ENCODE measurements around the gene EID2.

The EID2 gene

DNA sequence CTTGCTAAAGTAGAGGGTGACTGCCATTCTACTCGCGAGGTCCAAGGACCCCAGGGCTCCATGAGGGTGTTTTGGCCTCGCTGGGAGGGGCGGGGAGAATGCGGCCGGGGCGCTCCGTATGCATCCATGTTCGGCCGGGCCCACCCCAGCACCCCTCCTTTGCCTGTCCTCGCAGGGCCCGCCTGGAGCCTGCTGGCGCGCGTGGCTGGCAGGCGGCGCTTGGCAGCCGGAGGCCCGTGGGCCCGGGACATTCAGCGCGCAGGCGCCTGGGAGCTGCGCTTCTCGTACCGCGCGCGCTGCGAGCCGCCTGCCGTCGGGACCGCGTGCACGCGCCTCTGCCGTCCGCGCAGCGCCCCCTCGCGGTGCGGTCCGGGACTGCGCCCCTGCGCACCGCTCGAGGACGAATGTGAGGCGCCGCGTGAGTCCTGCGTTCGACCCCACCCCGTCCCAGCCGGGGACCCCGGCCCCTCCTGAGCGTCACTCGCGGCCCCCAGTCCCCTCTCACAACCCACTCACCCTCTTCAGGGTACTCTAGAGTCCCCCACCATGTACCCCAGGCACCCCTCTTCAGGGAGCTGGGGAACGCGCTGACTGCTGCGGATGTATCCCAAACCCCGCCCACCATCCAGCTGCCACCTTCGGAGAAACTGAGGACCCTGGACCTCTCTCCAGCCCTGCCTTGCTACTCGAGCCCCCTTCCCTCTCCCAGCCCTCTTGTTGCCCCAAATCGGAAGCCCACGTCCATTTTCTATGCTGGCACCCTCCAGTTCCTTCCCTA lies 37.1 kb downstream of the EID2 start:
- FAIRE-seq (no peak), DNase-seq (ENCODE audit: insufficient read length, low spot score) (peak; percentile 97)
- TF ChIP-seq POLR2A (IDR thresholded peaks at IDR 0.05; ENCODE audit: low read depth, low read length): no peak

DNA sequence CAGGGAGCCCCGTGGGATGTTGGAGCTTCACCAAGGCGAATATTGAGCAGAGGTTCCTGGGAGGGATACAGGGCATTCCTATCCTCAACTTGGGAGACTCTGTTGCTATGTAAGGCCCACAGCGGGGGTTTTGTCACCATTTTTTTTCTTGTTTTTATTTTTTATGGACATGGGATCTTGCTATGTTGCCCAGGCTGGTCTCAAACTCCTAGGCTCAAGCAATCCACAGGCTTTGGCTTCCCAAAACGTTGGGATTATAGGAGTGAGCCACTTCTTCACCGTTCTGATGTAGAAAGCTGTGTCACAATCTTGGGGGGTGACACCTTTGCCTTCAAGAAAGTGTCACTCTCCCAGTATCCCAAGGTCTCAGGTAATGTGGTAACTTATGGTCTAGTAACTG lies 38.6 kb downstream of the EID2 start:
- FAIRE-seq: no peak
- TF ChIP-seq POLR2A (IDR thresholded peaks at IDR 0.05; ENCODE audit: low read depth, low read length): no peak

DNA sequence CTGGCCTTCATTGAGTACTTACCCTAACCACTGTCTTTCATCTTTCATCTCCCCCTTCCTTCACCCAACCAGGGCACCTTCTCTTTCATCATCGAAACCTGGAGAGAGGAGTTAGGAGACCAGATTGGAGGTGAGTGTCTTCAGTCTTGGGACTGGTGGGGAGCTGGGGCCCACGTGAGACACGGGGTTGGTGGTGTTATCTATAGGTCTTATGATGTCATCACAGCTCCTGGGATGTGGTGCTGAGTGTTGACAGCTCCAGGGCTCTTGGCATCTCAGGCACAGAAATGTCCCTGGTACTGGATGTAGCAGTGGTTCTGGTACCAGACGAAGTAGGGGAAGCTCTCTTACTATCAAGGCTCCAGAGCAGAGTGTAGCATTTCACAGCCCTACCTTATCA lies 39.4 kb downstream of the EID2 start:
- no peak for DNase-seq (ENCODE audit: insufficient read length, low spot score)
- FAIRE-seq: no peak
- TF ChIP-seq POLR2A (IDR thresholded peaks at IDR 0.05; ENCODE audit: low read depth, low read length): no peak

More for the DNA sequence above, 38.6 kb downstream of the EID2 start:
- DNase-seq (ENCODE audit: insufficient read length, low spot score): no peak

DNA sequence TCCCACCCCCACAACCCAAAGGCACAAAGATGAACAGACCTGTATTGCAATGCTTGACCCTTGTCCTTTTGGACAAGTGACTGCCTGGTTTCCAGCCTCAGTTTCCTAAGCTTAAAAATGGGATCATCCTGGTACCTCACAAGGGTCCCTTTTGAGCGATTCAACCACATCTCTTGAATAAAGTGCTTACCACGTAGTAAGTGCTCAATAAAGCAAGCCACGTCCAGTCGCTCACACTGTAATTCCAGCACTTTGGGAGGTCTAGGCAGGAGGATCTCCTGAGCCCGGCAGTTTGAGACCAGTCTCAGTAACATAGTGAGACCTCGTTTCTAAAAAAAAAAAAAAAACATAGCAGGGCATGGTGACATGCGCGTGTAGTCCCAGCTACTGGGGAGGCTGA lies 40.0 kb downstream of the EID2 start:
- FAIRE-seq (no peak), DNase-seq (ENCODE audit: insufficient read length, low spot score) (no peak)
- TF ChIP-seq POLR2A (IDR thresholded peaks at IDR 0.05; ENCODE audit: low read depth, low read length): no peak

DNA sequence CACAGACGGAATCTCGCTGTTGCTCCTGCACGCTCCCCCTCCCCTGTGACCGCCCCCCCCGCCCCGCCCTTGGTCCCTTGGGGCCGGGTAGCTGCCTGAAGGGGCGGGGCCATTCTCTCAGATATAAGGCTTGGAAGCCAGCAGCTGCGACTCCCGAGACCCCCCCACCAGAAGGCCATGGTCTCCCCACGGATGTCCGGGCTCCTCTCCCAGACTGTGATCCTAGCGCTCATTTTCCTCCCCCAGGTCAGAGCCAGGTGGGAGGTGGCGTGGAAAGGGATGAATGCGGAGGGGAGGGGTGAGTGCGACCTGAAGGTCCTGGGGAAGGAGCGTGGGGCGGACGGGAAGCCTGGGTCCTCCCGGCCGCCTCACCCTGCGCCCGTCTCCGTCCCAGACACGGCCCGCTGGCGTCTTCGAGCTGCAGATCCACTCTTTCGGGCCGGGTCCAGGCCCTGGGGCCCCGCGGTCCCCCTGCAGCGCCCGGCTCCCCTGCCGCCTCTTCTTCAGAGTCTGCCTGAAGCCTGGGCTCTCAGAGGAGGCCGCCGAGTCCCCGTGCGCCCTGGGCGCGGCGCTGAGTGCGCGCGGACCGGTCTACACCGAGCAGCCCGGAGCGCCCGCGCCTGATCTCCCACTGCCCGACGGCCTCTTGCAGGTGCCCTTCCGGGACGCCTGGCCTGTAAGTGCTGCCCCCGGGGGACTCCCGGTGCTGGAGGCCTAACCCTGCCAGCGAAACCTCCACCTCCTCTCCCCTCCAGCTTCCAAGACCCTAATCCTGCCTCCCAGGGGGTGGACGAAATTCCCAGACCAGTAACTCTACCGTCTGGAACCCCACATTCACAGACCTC lies 40.9 kb downstream of the EID2 start, which contains the start of gene DLL3:
DLL3 (plus strand) TSS at position 150 of the 845 bp plus-strand sequence; CDS start at position 178, 28 bp downstream.
- no peak for DNase-seq (ENCODE audit: insufficient read length, low spot score)
- no peak for TF ChIP-seq POLR2A (IDR thresholded peaks at IDR 0.05; ENCODE audit: low read depth, low read length)
- FAIRE-seq: no peak

DNA sequence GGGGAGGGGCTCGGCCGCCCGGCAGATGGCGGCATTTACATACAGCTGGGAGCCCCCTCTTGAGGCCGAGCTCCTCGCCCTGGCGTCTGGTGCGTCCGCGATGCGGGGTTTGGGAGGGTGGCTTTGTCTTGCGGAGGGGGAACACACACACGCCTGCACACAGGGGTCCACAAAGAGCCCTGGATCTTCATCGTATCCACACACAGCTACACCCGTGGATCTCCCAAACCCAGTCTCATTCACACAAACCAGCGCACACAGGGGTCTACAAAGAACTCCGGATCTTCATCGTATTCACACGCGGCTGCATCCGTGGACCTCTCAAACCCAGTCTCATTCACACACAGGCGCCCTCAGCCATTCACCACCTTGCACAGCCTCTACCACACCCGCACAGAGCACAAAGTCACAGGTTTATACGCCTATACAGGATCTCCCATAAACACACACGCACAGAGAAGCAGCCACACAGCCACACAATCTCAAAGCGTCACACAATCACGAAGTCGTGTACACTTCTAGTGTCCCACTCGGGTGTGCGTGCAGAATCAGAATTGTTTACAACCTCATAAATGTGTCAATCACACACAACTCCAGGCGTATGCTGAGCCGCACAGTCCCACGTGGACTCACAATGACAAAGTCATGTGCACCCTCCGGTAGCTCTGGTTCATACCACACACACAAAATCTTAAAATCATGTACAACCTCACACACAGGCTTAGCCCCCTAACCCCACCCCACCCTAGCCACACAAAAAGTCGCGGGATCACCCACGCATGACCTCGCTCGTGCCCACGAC lies 41.8 kb downstream of the EID2 start:
- DNase-seq (ENCODE audit: insufficient read length, low spot score) (no peak), FAIRE-seq (no peak)
- TF ChIP-seq POLR2A (IDR thresholded peaks at IDR 0.05; ENCODE audit: low read depth, low read length): no peak

DNA sequence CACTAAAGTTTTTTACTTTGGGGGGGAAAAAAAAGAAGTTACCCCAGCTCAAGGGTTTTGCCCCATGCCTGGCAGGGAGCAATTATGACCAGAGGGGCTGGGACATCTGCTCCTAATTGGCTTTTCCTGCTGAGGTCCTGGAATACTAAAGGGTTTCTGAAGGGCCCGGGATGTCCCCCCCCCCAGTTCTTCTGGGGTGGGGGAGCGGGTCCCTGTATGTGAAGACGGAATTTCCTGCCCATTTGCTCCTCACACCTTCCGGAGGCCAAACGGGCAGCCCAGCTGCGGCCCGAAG lies 42.3 kb downstream of the EID2 start:
- TF ChIP-seq POLR2A (IDR thresholded peaks at IDR 0.05; ENCODE audit: low read depth, low read length): no peak
- DNase-seq (ENCODE audit: insufficient read length, low spot score) (no peak), FAIRE-seq (no peak)

DNA sequence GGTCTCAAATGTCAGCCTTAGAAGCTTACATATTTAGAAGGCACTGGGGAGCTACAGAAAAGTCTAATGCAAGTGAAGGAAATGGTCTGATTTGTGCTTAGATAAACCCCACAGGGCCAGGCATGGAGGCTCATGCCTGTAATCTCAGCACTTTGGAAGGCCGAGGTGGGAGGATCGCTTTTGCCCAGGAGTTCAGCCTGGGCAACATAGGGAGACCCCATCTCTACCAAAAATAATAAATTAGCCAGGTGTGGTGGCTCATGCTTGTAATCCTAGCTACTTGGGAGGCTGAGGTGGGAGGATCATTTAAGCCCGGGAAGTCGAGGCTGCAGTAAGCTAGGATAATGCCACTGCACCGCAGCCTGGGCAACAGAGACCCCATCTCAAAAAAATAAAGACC lies 43.9 kb downstream of the EID2 start:
- FAIRE-seq: no peak
- no peak for TF ChIP-seq POLR2A (IDR thresholded peaks at IDR 0.05; ENCODE audit: low read depth, low read length)
- no peak for DNase-seq (ENCODE audit: insufficient read length, low spot score)

DNA sequence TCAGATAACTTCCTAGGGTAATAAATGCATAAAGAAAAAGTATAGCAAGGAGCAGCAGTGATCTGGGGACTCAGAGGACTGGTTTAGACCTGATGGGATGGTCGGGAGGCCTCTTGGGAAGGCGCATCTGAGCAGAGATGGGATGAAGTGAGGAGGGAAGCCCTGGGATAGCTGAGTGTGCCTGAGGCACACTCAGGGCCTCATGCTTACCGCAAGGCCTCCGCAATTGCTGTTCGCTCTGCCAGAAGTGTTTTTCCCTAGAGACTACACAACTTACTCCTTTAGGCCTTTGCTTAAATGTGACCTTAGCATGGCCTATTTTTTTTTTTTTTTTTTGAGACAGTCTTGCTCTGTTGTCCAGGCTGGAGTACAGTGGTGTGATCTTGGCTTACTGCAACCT lies 45.3 kb downstream of the EID2 start:
- FAIRE-seq: no peak
- DNase-seq (ENCODE audit: insufficient read length, low spot score): no peak
- TF ChIP-seq POLR2A (IDR thresholded peaks at IDR 0.05; ENCODE audit: low read depth, low read length): no peak

DNA sequence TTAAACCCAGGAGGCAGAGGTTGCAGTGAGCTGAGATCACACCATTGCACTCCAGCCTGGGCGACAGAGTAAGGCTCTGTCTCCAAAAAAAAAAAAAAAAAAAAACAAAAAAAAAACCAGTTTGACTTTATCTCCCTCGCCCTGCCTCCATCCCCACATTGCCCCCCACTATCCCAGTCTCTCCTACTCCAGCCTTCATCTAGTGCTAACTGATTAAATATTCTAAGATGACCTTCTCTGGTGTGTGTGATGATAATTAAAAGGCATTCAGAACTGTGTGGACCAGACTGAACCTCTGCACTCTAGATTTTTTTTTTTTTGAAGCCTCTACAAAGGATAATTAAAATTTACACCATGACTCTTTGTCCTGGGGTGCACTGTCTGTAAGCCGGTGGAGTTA lies 47.2 kb downstream of the EID2 start:
- FAIRE-seq (no peak), DNase-seq (ENCODE audit: insufficient read length, low spot score) (no peak)
- no peak for TF ChIP-seq POLR2A (IDR thresholded peaks at IDR 0.05; ENCODE audit: low read depth, low read length)

DNA sequence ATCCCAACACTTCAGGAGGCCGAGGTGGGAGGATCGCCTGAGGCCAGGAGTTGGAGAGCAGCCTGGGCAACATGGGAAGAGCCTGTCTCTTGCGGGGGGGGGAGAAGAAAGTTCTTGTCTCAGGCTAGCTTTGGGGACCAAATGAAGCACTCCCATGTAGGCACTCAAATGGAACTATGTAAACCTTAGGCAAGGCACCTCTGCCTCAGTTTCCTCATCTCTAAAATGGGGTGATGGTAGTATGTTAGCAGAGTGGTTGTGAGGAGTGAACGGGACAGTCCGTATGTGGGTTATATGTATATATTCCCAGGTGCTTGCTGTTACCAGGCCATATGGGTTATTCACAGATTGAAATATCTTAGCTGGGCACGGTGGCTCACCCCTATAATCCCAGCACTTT lies 47.7 kb downstream of the EID2 start:
- DNase-seq (ENCODE audit: insufficient read length, low spot score): no peak
- no peak for TF ChIP-seq POLR2A (IDR thresholded peaks at IDR 0.05; ENCODE audit: low read depth, low read length)
- no peak for FAIRE-seq

DNA sequence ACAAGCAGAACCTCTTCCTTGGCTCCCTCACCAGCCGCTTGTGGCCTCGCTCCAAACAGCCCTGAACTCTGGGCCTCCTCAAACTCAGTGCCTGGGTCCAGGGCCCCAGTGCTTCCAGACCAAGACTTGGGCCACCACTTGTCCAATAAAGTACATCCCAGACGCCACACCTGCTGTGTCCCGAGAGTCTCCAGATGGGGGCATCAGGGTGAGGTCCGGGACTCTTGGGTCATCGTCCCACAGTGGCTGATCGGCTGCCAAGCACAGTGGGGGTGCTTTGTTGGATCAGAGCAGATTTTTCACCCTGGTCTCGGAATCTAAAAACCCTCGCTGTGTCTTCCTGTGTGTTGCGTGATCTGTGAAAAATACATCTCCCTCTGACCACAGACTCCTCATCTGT lies 50.2 kb downstream of the EID2 start:
- TF ChIP-seq POLR2A (IDR thresholded peaks at IDR 0.05; ENCODE audit: low read depth, low read length): no peak
- FAIRE-seq: no peak
- no peak for DNase-seq (ENCODE audit: insufficient read length, low spot score)
